ENCODE data around the gene HSF2.

HSF2 gene

DNA sequence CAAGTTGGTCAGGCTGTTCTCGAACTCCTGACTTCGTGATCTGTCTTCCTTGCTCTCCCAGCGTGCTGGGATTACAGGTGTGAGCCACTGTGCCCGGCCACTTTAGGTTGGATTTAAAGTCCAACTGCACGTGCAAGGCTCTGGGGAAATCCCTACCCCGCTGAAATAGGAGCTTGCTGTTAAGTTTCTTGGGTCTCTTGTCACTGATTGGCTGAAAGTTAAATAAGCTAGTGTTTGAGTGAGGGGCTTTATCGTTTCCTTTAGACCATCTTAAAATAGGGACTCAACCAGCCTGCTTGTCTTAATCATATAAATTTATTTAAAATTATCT lies 83.3 kb downstream of the HSF2 start:
- TF ChIP-seq EZH2phosphoT487 (IDR thresholded peaks at IDR 0.05; ENCODE audit: borderline replicate concordance, low read length): no peak
- TF ChIP-seq CTCF (IDR thresholded peaks at IDR 0.05; ENCODE audit: low read depth, low read length, poor library complexity, severe bottlenecking): no peak

More for the DNA sequence above, 83.3 kb downstream of the HSF2 start:
- Histone ChIP-seq H3K27me3 (ENCODE audit: control insufficient read depth, low read length) (no peaks in the 10 kb centered on the region), H3K9me2 (replicated peaks; ENCODE audit: control insufficient read depth, low read length) (no peaks in the 10 kb centered on the region), H3K27ac (ENCODE audit: low read depth, low read length) (no peak overlapping the region), H3F3A (ENCODE audit: control insufficient read depth, insufficient read depth) (no peaks in the 10 kb centered on the region), H3K36me3 (ENCODE audit: control insufficient read depth, low read length) (no peaks in the 10 kb centered on the region), H4K20me1 (ENCODE audit: control insufficient read depth, insufficient read depth, low read depth, low read length) (no peaks in the 10 kb centered on the region), H3K4me2 (ENCODE audit: low read length) (no peak overlapping the region), H3K79me2 (ENCODE audit: control insufficient read depth, low read length) (no peaks in the 10 kb centered on the region), H3K4me1 (ENCODE audit: control insufficient read depth, low read length) (peaks cover 4% of the 10 kb centered on the region), H3K9me3 (ENCODE audit: control insufficient read depth, insufficient read depth, low read length) (no peaks in the 10 kb centered on the region), H3K4me3 (ENCODE audit: low read length) (no peak overlapping the region)

Data from DOHH2 (cell line).